Measurements from ENCODE around the gene PA2G4.
"Not testable (repeated sequence)": the region's sequence is repeated elsewhere in the genome, so short reads cannot be mapped to it uniquely, and the experiment has no call there.

PA2G4 gene

GRCh38 chr12:56104109-56104814 is at the start of gene PA2G4:
Gene PA2G4 (plus strand): TSS chr12:56104559. CDS start chr12:56104738, 179 bp downstream.
- peak; percentile 97 for DNase-seq (ENCODE audit: low spot score)

DNA sequence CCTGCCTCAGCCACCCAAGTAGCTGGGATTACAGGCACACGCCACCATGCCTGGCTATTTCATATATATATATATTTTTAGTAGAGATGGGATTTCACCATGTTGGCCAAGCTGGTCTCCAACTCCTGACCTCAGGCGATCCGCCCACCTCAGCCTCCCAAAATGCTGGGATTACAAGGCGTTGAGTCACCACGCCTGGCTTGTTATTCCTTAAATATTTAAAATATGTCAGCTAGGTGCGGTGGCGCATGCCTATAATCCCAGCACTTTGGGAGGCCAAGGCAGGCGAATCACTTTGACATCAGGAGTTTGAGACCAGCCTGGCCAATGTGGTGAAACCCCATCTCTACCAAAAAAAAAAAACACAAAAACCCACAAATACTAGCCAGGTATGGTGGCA is 44.4 kb upstream of the PA2G4 start:
- not testable (repeated sequence) for DNase-seq (ENCODE audit: low spot score)

DNA sequence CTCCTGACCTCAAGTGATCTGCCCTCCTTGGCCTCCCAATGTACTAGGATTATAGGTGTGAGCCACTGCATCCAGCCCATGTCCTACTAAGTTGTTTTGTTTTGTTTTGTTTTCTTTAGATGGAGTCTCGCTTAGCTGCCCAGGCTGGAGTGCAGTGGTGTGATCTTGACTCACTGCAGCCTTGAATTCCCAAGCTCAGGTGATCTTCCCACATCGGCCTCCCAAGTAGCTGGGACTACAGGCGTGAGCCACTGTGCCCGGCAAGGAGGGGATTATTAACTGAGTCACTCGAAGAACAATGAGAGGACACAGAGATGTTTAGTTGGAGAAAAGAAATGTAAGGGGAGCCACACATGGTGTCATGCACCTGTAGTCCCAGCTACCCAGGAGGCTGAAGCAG is 42.4 kb upstream of the PA2G4 start:
- DNase-seq (ENCODE audit: low spot score) = no peak

DNA sequence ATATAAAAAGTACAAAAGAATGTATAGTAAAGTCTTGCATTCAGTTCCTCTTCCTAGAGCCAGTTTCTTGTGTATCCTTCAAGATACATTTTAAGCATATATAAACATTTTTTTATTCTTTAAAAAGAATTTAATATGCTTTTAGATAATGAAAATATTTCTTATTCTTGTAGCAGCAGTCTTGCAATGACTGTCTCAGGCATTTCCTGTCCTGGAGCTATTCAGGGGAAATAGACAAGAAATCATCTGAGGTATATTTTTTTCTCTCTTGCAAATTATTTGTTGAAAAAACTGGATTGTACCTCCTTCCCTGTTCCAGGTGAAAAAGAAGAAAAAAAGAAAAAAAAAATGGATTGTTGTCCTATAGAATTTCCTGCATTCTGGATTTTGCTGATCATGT is 41.4 kb upstream of the PA2G4 start:
- no peak for DNase-seq (ENCODE audit: low spot score)

GRCh38 chr12:56071648-56072047 is 32.7 kb upstream of the PA2G4 start:
- DNase-seq (ENCODE audit: low spot score) = no peak

DNA sequence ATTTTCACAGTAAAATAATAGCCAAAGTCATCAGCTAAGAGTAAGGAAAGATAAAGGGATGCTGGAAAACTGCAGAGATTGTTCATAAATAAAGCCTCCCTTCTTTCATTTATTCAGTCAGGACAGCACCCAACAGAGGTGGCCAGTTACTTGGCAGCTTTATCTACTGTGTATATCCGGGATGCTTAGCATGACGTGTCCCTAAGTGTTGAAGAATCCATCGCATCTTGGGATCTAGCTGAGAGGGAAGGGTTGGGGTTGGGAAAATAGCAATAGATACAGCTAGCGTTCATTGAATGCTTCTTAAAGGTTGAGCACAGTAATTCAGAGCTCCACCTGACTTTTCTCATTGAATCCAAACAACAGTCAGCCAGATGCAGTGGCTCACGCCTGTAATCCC is 30.0 kb upstream of the PA2G4 start:
- no peak for DNase-seq (ENCODE audit: low spot score)

DNA sequence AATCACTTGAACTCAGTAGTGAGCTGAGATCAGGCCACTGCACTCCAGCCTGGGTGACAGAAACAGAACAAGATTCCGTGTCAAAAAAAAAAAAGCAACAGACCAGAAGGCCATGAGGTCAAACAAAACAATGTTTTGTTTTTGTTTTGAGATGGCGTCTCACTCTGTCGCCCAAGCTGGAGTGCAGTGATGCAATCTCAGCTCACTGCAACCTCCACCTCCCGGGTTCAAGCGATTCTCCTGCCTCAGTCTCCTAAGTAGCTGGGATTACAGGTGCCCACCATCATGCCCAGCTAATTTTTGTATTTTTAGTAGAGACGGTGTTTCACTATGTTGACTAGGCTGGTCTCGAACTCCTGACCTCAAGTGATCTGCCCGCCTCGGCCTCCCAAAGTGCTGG is 26.4 kb upstream of the PA2G4 start:
- not testable (repeated sequence) for DNase-seq (ENCODE audit: low spot score)

GRCh38 chr12:56078427-56078826 is 25.9 kb upstream of the PA2G4 start:
- DNase-seq (ENCODE audit: low spot score) = no peak

- DNase-seq (ENCODE audit: low spot score) = peak; percentile 89
These were observed 25.2 kb upstream of the PA2G4 start for GRCh38 chr12:56078931-56079722.

GRCh38 chr12:56079723-56080555 is 24.4 kb upstream of the PA2G4 start, which contains the start of gene ERBB3:
Gene ERBB3 (plus strand): TSS chr12:56080165. CDS start chr12:56080301, 136 bp downstream.
- DNase-seq (ENCODE audit: low spot score) = peak; percentile 94

- DNase-seq (ENCODE audit: low spot score) = peak; percentile 65
These were observed 23.7 kb upstream of the PA2G4 start for GRCh38 chr12:56080556-56081138.

DNA sequence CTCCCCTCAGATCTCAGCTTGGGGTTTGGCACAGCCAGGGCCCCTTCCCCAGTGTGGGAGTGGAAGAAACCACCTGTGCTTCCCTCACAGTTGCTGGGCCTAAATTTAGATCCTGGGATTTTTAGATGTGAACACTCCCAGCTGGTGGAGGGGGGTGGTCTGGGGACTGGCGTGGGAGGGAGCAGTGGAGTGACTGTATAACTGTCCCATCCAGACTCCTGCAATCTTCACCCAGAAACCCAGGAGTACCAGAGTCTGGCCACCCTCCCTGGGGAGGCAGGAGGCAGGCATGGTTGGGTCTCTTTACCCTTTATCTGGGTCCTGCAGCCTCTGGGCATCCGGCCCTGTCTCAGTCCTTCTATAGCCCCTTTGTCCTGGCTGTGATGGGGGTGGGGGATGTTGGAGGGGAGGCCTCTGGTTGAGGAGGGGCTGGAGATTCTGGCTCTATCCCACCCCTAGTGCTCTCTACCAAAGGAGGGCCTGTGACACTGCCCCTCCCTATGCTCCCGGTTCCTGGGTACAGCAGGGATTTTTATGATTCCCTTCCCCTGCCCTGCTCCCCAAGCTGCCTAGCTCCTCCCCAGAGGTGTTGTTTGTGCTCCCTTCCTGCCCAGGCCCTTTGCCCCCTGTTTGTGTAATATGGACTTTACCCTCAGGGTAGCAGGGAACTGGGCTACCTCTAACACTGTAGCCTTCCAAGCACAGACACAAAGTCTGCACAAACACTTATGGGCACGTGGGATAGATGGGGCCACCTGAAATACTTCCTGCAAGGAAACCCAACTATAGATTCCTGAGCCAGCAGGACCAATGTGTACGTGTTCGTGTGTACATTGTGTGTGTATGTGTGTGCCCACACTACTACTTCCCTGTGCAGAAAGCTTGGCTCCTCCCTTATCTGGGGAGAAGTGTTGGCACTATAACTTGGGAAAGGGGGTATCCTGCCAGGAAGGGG is 22.7 kb upstream of the PA2G4 start:
- peak; percentile 27 for DNase-seq (ENCODE audit: low spot score)

- no peak for DNase-seq (ENCODE audit: low spot score)
These were observed 22.0 kb upstream of the PA2G4 start for GRCh38 chr12:56082382-56082781.

DNA sequence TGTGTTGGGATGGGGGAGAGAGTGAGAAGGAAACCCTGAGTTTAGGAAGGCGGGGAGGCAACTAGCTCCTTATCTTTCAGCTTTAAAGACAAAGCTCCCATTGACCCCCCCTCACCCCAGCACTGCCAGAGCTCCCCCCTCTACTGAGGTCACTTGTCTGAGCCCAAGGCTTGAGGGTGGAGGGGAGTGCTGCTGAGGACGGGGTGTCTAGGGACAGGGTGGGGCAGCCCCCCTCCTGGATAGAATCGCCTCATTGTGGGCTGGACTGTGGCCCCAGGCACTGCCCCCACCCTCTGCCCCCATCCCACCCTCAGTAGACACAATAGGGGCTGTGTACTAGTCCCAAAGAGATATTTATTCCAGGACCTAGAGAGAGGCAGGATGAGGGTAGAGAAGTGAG is 21.4 kb upstream of the PA2G4 start:
- DNase-seq (ENCODE audit: low spot score) = no peak

DNA sequence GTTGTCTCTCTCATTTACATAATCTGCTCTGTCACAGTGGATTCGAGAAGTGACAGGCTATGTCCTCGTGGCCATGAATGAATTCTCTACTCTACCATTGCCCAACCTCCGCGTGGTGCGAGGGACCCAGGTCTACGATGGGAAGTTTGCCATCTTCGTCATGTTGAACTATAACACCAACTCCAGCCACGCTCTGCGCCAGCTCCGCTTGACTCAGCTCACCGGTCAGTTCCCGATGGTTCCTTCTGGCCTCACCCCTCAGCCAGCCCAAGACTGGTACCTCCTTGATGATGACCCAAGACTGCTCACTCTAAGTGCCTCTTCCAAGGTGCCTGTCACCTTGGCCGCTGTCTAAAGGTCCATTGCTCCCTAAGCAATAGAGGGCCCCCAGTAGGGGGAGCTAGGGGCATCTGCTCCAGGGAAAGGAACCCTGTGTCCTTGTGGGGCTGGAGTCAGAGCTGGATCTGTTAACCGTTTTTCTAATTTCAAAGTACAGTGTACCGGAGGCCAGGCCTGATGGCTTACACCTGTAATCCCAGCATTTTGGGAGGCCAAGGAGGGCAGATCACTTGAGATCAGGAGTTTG is 19.3 kb upstream of the PA2G4 start:
- peak; percentile 70 for DNase-seq (ENCODE audit: low spot score)

- DNase-seq (ENCODE audit: low spot score) = peak; percentile 25
These were observed 18.3 kb upstream of the PA2G4 start for GRCh38 chr12:56086096-56086495.

GRCh38 chr12:56086608-56087007 is 17.8 kb upstream of the PA2G4 start:
- no peak for DNase-seq (ENCODE audit: low spot score)

- DNase-seq (ENCODE audit: low spot score) = peak; percentile 64
These were observed 17.1 kb upstream of the PA2G4 start for GRCh38 chr12:56087220-56087619.

GRCh38 chr12:56097738-56098137 is 6.6 kb upstream of the PA2G4 start:
- no peak for DNase-seq (ENCODE audit: low spot score)

GRCh38 chr12:56098592-56098991 is 5.8 kb upstream of the PA2G4 start:
- no peak for DNase-seq (ENCODE audit: low spot score)
